Measurements from ENCODE around the gene MRPL39. TPM values are rescaled to one million over a fixed set of nuclear protein-coding genes. Genes with fewer than 3 reads are reported as not detected.

Gene MRPL39
- total RNA-seq, 1 experiment from 2014 or later, result 21.2 TPM

Other genes starting within 250 kb of the MRPL39 start
- not detected in 2 replicates for gene JAM2, start 31.8 kb upstream of the MRPL39 start, total RNA-seq (2021)
- 62.1 and 108 TPM in 2 replicates for gene ATP5PF, start 127.4 kb upstream of the MRPL39 start, total RNA-seq (2021)
- gene GABPA, start 127.5 kb upstream of the MRPL39 start, total RNA-seq (2021), result 18.2 and 20.5 TPM in 2 replicates

All from PC-9 (cell line).